Natural killer cell (primary cell): ENCODE measurements around the gene SEC61B. TPM values are rescaled to one million over a fixed set of nuclear protein-coding genes. Genes with fewer than 3 reads are reported as not detected.

Source experiments
- ATAC-seq, 3 donors: fragments of 150-1000 bp in 2 of 3; fragments of 200-7000 bp in 1 of 3; cut with Tn5 transposase; 1 replicate in 1 of 3; 2 replicates in 2 of 3; pipeline ENCODE4 v1.10.0; 2021; ENCODE audit warnings: mild to moderate bottlenecking in 2 of 3, moderate library complexity in 2 of 3
- DNase-seq, 2 donors: peaks; one replicate each; pipeline versions ENCODE4 v3.0.0 to v3.0.0-alpha.2; 2013 to 2021; ENCODE audit warnings: mixed read lengths in 1 of 2
- H3K27ac ChIP-seq: one replicate; pipeline ENCODE4 v1.5.1; 2013; ENCODE audit warnings: mild to moderate bottlenecking, low read length
- H3K27me3 ChIP-seq: one replicate; pipeline ENCODE4 v1.6.1; 2013; ENCODE audit warnings: low read length; ENCODE audit not compliant: control insufficient read depth, insufficient read depth
- H3K36me3 ChIP-seq: one replicate; pipeline ENCODE4 v1.6.1; 2013; ENCODE audit warnings: low read length; ENCODE audit not compliant: control insufficient read depth, insufficient read depth
- H3K4me1 ChIP-seq: one replicate; pipeline ENCODE4 v1.6.1; 2013; ENCODE audit warnings: low read length; ENCODE audit not compliant: control insufficient read depth, insufficient read depth
- H3K4me3 ChIP-seq: one replicate; pipeline ENCODE4 v1.5.1; 2013; ENCODE audit warnings: low read length
- H3K9me3 ChIP-seq: one replicate; pipeline ENCODE4 v1.6.1; 2013; ENCODE audit warnings: low read length; ENCODE audit not compliant: control insufficient read depth, insufficient read depth
- H3K27ac Mint-ChIP-seq, 2 donors: one replicate each; pipeline ENCODE4 v1.8.0; 2022; ENCODE audit warnings: mild to moderate bottlenecking in 2 of 2, mixed read lengths in 2 of 2, moderate library complexity in 1 of 2
- H3K27me3 Mint-ChIP-seq, 2 donors: one replicate each; pipeline ENCODE4 v1.8.0; 2022; ENCODE audit warnings: low read depth in 2 of 2, mixed read lengths in 2 of 2
- H3K36me3 Mint-ChIP-seq: one replicate; pipeline ENCODE4 v1.8.0; 2022; ENCODE audit warnings: mixed read lengths
- H3K4me1 Mint-ChIP-seq, 2 donors: one replicate each; pipeline ENCODE4 v1.8.0; 2022; ENCODE audit warnings: mixed read lengths in 2 of 2
- H3K4me3 Mint-ChIP-seq: one replicate; pipeline ENCODE4 v1.8.0; 2022; ENCODE audit warnings: mild to moderate bottlenecking, moderate library complexity, mixed read lengths
- H3K9me3 Mint-ChIP-seq, 2 donors: one replicate each; pipeline ENCODE4 v1.8.0; 2022; ENCODE audit warnings: mixed read lengths in 2 of 2
- CTCF ChIP-seq: fragments of 200-600 bp; IDR thresholded peaks from one replicate; pipeline ENCODE4 v1.8.0; 2022; ENCODE audit warnings: antibody characterized with exemption
- whole genome bisulfite sequencing: methylation state at CpG from one replicate; pipeline ENCODE4 v1.1.7; 2013; ENCODE audit warnings: missing lambda C conversion rate; ENCODE audit not compliant: insufficient coverage; 5-methylcytosine and 5-hydroxymethylcytosine counted together
- intact Hi-C: fragments of 100-400 bp; cut with micrococcal nuclease; formaldehyde crosslinking; loops from one replicate; pipeline ENCODE4 v1.14.2; 2022
- total RNA-seq, 4 donors: library from RNA; stranded (reverse); fragments of 120-200 nt in 1 of 4; gene quantifications; one replicate each; pipeline versions ENCODE4 v1.2.3 to v1.2.4, GENCODE V29; 2013 to 2022

SEC61B gene
- total RNA-seq, 3 donors from 2014 or later (not counting 1 experiment from before 2014, with no cell fraction given), result 78.9 to 95.1 (median 93.8) TPM

GRCh38 chr9:99269416-99269815 lies 47.3 kb downstream of the SEC61B start:
- H3K27ac ChIP-seq, result no peak overlapping the region
- 93% methylated on average over 3 of the region's 3 CpGs for WGBS
- peaks cover 11% of the 10 kb centered on the region in 2 donors for H3K4me1 Mint-ChIP-seq
- H3K36me3 ChIP-seq, result no peaks in the 10 kb centered on the region
- TF ChIP-seq CTCF, result no peak
- intact Hi-C loops, result loop anchor here (5.0 kb wide), 1 partner anchor 1053 kb away; no protein-coding TSS in a partner anchor
- no peaks in the 10 kb centered on the region for H3K27me3 ChIP-seq
- H3K9me3 Mint-ChIP-seq, result no peaks in the 10 kb centered on the region
- no peak overlapping the region for H3K4me3 ChIP-seq
- no peak overlapping the region for H3K27ac Mint-ChIP-seq
- H3K27me3 Mint-ChIP-seq, result peaks cover 9 to 15% of the 10 kb centered on the region in 2 donors
- H3K36me3 Mint-ChIP-seq, result no peaks in the 10 kb centered on the region
- ATAC-seq (no peak), DNase-seq (no peak)
- H3K9me3 ChIP-seq, result no peaks in the 10 kb centered on the region
- H3K4me1 ChIP-seq, result peaks cover 7% of the 10 kb centered on the region
- H3K4me3 Mint-ChIP-seq, result no peak overlapping the region

DNA sequence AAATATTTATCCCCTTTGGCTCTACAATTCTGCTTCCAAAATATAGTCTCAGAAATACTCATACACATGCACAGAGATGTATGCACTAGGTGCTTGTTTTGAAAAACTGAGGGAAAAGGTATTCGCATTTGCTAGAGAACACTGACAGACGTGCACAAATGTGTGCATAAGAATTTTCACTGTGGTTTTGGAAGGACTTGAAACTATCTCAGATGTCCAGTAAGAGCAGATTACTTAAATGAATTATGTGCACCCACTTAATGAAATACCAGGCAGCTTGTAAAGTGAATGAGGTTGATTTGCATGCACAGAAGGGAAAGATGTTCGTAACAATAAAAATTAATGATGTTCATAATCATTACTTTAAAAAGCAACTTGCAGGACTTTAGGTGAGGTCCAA lies 48.4 kb downstream of the SEC61B start:
- H3K27ac ChIP-seq, result no peak overlapping the region
- Mint-ChIP-seq H3K4me1 (peaks cover 11% of the 10 kb centered on the region in 2 donors), H3K36me3 (no peaks in the 10 kb centered on the region), H3K4me3 (no peak overlapping the region), H3K27ac (no peak overlapping the region), H3K27me3 (peaks cover 9 to 15% of the 10 kb centered on the region in 2 donors), H3K9me3 (no peaks in the 10 kb centered on the region)
- intact Hi-C loops, result no loop called here
- 46% methylated on average over 2 of the region's 3 CpGs for WGBS
- no peaks in the 10 kb centered on the region for H3K27me3 ChIP-seq
- no peaks in the 10 kb centered on the region for H3K9me3 ChIP-seq
- H3K4me1 ChIP-seq, result peaks cover 7% of the 10 kb centered on the region
- no peaks in the 10 kb centered on the region for H3K36me3 ChIP-seq
- no peak for TF ChIP-seq CTCF
- H3K4me3 ChIP-seq, result no peak overlapping the region
- DNase-seq (no peak), ATAC-seq (no peak)

DNA sequence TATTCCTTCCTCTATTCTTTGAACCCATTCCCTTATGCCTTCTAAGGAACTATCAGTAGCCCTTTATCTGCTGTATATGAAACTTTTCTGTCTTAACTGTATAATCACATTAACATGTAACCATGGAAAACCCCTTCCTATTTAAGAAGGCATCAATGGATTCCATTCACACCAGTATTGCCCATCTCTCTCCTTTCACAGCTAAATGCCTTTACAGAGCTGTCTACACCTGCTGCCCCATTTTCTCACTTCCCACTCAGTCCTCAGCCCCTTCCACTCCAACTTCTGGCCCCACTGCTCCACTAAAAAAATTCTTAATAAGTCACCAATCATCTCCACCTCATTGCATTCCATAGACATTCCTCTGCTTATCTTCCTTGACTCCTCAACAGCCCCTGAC lies 50.8 kb downstream of the SEC61B start:
- H3K27me3 Mint-ChIP-seq, result peaks cover 15 to 24% of the 10 kb centered on the region in 2 donors
- H3K4me1 ChIP-seq, result no peaks in the 10 kb centered on the region
- no peak overlapping the region for H3K27ac Mint-ChIP-seq
- no peak overlapping the region for H3K27ac ChIP-seq
- H3K9me3 ChIP-seq, result no peaks in the 10 kb centered on the region
- DNase-seq (no peak), ATAC-seq (no peak)
- no peaks in the 10 kb centered on the region for H3K27me3 ChIP-seq
- H3K4me3 Mint-ChIP-seq, result no peak overlapping the region
- H3K9me3 Mint-ChIP-seq, result no peaks in the 10 kb centered on the region
- H3K4me1 Mint-ChIP-seq, result no peaks in the 10 kb centered on the region
- no peaks in the 10 kb centered on the region for H3K36me3 Mint-ChIP-seq
- intact Hi-C loops, result no loop called here
- no peak overlapping the region for H3K4me3 ChIP-seq
- no peaks in the 10 kb centered on the region for H3K36me3 ChIP-seq
- TF ChIP-seq CTCF, result no peak

DNA sequence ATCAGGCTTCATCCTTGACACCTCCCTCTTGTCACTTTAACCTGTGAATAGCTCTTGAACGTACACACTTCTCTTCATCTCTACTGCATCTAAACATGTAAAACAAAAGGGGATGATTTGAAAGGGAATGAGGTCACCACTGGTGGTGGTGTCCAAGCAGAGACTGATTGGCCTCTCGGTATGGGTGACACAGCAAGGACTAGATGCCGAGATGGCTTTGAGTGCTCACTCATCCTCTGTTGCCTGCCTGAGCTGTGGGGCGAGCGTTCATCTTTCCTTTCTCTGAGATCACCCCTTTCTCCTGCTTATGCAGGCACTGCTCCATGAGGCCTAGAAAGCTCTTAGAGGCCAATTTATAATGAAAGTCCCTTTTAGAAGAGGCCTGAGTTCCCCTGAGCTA lies 51.9 kb downstream of the SEC61B start:
- 96% methylated on average over 4 of the region's 5 CpGs for WGBS
- no peak overlapping the region for H3K27ac Mint-ChIP-seq
- no peaks in the 10 kb centered on the region for H3K4me1 ChIP-seq

More for the DNA sequence above, 51.9 kb downstream of the SEC61B start:
- no peaks in the 10 kb centered on the region for H3K27me3 ChIP-seq
- H3K9me3 ChIP-seq, result no peaks in the 10 kb centered on the region
- ATAC-seq (no peak), DNase-seq (no peak)
- intact Hi-C loops, result no loop called here
- H3K4me3 ChIP-seq, result no peak overlapping the region
- no peak for TF ChIP-seq CTCF
- Mint-ChIP-seq H3K36me3 (no peaks in the 10 kb centered on the region), H3K4me1 (no peaks in the 10 kb centered on the region), H3K9me3 (no peaks in the 10 kb centered on the region), H3K27me3 (peaks cover 15 to 24% of the 10 kb centered on the region in 2 donors), H3K4me3 (no peak overlapping the region)
- H3K27ac ChIP-seq, result no peak overlapping the region
- no peaks in the 10 kb centered on the region for H3K36me3 ChIP-seq
